GM21360 (cell line): ENCODE results near the gene ZNF273.
"Not testable (repeated sequence)": the region's sequence is repeated elsewhere in the genome, so short reads cannot be mapped to it uniquely, and the experiment has no call there.

ENCODE experiments used
- ATAC-seq: cut with Tn5 transposase; IDR thresholded peaks from one replicate; pipeline ENCODE4 v1.9.1; 2021; ENCODE audit warnings: mild to moderate bottlenecking, moderate library complexity; ENCODE audit not compliant: unreplicated experiment

The ZNF273 gene

DNA sequence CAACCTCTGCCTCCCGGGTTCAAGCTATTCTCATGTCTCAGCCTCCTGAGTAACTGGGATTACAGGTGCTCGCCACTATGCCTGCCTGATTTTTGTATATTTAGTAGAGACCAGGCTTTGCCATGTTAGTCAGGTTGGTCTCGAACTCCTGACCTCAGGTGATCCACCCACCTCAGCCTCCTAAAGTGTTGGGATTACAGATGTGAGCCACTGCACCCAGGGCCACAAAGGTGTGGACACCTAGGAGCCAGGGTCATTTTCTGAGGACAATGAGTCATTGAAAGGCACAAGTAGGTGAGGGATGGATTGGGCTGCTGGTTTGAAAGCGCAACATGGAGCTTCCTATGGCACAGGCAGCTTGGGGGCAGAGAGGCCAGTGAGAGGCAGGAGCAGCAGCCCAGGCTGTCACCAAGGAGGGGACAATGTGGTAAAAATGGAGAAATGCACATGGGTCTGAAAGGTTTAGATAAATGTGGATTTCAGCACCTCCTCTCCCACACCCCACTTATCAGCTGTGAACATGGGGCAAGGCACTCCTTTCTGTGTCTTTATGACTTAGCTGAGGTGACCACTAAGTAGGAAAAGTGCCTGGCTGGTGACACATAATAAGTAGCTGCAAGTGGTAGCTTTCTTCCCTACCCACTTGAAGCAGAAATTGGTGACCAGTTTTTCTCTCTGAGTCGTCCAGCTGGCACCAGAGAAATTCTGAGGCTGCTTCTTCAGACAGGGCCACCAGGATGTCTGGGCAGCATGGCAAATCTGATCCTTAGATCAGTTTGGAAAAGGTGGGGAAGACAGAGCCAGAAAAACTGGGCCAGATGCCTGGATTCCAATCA, 41.8 kb downstream of the ZNF273 start:
- not testable (repeated sequence) for ATAC-seq

DNA sequence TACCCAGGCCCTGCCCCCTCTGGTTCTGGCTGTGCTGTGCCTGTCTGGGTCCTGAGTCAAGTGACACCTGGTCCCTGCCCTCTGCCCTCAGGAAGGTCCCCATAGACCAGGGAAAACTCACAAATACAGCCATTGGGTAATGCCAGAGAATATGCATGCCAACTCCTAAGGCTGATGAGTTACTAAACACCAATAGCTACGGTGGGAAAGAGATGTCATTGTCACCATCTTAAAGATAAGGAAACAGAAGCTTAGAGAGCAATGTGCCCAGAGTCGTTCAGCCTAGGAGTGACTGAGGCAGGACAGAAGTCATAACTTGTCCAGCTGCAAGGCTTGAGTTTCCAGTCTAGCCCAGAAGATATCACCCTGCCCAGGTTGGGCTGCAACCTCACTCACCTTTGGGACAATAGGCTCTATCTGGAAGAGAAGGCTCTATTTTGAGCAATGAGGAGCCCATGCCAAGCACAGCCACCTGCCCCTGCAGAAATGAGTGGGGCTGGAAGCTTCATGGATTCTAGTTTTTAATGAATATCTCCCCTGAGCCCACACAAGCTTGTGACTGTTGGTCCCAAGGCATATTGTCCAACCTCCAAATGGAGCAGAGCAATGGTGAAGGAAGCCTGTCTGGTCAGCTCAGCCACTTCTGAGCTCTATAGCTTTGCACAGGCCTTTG, 42.6 kb downstream of the ZNF273 start:
- ATAC-seq = no peak

DNA sequence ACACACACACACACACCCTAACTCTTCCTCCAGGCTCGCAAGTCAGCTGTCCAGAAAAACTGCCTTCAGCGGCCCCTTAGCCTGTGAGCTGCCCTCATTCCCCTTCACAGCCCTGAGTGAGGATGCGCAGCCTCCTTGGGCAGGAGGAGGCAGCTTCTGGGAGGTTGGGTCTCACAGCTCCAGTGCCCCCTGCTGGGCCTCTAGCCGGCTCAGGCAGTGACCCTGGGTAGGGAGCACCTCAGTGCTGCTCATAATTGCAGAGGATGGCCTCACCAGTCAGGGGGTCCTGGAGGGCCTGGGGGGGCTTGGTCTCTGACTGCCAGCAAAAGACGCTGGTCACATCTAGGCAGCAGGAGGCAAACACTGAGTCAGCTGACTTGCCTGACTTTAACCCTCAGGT, 43.7 kb downstream of the ZNF273 start:
- no peak for ATAC-seq

DNA sequence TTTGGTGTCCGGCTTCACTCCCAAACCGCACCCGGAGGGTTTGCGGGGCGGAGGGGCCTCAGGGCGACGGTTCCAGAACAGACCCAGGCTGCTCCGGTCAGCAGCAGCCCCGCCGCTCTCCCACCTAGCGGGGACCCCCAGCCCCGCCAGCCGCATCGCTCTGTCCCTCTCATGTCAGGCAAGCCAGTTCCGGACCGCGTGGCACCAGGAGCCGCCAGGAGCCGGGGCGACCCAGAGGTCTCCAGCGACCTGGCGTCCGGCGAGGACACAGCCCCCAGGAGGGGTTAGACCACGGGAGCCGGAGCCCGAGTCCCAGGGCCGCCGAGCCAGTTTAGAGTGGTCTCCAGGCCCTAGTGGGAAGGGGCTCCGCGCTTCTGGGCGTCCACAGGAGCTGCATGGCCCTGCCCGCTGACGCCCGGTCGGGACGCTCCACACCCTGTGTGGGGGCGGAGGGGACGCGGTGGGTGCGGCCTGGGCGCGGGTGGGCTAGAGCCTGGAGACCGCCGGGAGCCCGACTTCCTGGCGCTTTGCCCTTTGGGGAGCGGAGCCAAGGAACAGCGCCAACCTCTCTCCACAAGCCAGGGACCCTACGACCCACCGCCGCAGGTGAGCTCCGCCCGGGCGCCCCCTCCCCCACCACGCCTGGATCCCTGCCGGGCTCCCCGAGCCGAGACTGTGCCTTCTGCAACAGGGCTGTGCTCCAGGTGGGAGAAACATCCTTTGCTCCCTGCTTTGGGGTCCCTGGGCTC, 44.4 kb downstream of the ZNF273 start:
- ATAC-seq = no peak

DNA sequence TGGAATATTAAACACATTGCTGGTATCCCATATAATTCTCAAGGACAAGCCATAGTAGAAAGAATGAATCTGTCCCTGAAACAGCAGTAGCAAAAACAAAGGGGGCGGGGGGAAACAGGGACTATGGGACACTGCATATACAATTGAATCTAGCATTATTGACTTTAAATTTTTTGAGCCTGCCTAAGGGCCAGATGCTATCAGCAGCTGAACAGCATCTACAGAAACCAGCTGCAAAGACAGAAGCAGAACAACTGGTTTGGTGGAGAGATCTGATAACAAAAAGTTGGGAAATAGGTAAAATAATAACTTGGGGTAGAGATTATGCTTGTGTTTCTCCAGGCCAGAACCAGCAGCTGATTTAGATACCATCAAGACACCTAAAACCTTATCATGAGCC, 45.7 kb downstream of the ZNF273 start:
- ATAC-seq = not testable (repeated sequence)

- ATAC-seq = not testable (repeated sequence)
Measured at GRCh38 chr7:64950673-64951072, 47.6 kb downstream of the ZNF273 start.

GRCh38 chr7:64951250-64951848, 48.3 kb downstream of the ZNF273 start:
- no peak for ATAC-seq

GRCh38 chr7:64959072-64959747, 56.1 kb downstream of the ZNF273 start:
- no peak for ATAC-seq

DNA sequence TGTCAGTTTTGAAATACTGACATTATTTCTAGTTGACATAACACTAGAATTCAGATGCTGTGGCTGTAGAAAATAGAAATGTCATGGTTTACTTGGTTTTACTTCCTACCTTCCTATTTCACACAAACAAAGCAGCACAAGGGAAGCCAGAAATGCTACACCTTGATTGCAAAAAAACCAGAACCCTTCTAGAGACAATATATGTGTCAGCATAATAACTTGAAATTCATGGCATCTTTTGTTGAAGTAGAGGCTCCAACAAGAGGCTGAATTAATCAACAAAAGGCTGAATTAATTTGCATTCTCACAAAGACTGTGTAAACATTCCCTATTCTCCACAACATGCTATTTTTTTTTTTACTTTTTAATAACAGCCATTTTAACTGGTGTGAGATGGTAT, 62.5 kb downstream of the ZNF273 start:
- no peak for ATAC-seq

DNA sequence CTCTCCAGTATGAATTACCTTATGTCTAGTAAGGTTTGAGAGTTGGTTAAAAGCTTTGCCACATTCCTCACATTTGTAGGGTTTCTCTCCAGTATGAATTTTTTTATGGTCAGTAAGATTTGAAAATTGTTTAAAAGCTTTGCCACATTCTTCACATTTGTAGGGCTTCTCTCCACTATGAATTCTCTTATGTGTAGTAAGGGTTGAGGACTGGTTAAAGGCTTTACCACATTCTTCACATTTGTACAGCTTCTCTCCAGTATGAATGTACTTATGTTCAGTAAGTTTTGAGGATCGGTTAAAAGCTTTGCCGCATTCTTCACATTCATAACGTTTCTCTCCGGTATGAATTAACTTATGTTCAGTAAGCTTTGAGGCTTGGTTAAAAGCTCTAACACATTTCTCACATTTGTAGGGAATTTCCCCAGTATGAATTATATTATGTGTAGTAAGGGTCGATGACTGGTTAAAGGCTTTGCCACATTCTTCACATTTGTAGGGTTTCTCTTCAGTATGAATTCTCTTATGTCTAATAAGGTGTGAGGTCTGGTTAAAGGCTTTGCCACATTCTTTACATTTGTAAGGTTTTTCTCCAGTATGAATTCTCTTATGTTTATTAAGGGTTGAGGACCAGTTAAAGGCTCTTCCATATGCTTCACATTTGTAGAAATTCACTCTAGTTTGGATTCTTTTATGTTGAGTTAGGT, 75.6 kb downstream of the ZNF273 start:
- no peak for ATAC-seq
